Stimulated activated CD4-positive, alpha-beta T cell treated with anti-CD3 and anti-CD28 coated beads, Interleukin-4, amount 100 ng/mL, for 4 hours (primary cell): Measurements from ENCODE around the gene ACY1.

Source experiments
- DNase-seq, 2 experiments: peaks; one replicate each; pipeline ENCODE4 v3.0.0-alpha.2; 2020

ACY1 gene

DNA sequence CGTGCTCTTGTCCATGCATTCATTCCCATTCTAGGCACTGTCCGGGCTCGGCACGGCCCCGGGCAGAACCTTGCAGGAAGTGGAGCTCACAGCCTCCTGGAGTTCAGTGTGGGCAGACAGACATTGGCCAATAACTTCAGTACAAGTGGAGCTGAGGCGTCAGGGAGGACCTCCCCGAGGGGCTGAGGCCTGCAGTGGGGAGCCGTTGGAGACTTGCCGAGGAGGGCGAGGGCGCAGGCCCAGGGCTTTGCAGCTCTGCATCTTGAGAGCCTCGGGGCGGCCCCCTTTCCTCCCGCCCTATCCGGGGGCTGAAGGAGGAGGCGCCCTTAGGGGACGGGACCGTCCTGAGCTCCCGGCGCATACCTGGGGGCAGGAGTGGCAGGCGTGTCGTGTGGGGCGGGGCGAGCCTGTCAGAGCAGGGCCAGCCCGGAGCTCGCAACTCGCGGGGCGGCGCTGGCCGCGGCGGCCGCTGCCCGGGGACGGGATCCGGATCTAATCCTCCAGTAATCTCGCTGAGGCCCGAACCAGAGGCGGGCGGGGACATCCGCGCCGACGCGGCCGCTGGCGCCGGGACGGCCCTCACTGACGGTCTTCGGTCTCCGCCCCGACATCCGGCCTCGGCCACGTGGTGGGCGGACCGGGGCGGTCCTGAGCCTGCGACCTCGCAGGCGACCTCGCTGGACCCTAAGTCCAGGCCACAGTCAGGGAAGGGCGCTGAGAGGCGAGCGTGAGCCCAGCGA lies at the start of gene ACY1:
Gene ACY1 (plus strand): TSS at position 698 of the 740 bp plus-strand sequence. CDS start 530 bp downstream, outside the sequence.
- peak; percentile 73 to 75 for DNase-seq

DNA sequence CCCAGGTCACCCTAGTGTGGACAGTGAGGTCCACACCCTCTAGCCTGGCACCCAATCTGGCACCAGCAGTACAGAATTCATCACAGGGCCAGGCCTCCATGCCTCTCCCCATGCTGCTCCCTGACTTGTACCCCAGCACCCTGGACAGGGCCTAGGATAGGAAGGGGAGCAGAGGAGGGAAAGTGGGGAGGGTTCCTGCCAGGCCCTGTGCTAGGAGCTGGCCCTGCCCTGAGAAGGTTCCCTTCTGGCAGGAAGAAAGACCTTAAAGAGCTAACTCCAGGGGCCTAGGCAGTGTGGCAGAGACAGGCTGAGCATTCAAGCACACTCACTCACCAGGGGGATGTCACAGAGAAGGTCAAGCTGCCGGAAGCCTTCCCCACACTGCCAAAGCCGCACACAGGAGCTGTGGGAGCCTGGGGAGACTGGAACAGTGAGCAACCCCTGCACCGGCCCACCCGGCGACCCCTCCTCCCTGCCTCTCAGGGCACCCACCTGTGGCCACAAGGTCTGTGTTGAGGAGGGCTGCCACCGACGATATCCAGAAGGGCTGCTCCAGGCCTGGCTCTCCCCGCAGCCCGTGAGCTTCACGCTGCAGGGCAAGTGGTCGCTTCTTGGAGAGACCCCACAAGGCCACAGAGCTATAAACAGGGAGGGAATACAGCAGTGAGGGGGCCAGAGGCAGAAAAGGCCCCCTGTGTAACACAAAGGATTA lies 49.0 kb upstream of the ACY1 start:
- no peak for DNase-seq

DNA sequence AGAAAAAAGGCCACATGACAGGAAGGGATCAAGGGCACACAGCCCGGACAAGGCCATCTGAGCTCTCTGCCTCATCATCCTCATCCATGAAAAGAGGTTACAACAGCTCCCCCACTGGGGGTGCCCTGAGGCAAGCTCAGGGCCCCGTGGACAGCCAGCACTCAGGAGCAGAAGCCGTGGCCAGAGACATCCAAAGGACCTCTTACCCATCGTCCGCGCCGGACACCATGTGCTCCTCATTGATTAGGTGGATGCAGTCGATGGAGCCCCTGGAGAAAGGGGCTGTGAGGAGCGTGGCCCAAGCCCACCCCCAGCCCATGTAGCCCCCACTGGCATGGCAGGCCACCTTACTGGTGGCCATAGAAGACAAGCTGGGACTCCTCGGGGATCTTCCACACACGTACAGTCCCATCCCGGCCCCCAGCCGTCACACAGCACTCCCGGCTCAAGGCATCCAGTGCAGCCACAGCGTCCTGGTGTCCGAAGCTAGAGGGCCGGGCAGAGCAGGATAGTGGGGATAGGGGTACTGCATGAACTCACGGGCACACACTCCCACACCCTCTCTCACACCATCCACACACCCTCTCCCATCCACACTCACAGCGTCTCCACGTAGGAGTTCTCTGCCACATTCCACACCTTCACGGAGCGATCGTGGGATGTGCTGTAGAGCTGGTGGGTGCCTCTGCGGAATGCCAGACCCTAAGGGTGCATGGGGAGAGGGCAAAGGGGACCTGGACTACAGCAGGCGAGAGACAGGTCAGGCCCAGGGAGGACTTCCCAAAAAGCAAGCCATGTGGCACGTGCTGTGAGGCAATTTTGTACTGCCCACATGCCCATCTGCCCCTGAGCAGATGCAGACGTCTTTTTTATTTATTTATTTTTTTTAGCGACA lies 48.1 kb upstream of the ACY1 start:
- no peak for DNase-seq

DNA sequence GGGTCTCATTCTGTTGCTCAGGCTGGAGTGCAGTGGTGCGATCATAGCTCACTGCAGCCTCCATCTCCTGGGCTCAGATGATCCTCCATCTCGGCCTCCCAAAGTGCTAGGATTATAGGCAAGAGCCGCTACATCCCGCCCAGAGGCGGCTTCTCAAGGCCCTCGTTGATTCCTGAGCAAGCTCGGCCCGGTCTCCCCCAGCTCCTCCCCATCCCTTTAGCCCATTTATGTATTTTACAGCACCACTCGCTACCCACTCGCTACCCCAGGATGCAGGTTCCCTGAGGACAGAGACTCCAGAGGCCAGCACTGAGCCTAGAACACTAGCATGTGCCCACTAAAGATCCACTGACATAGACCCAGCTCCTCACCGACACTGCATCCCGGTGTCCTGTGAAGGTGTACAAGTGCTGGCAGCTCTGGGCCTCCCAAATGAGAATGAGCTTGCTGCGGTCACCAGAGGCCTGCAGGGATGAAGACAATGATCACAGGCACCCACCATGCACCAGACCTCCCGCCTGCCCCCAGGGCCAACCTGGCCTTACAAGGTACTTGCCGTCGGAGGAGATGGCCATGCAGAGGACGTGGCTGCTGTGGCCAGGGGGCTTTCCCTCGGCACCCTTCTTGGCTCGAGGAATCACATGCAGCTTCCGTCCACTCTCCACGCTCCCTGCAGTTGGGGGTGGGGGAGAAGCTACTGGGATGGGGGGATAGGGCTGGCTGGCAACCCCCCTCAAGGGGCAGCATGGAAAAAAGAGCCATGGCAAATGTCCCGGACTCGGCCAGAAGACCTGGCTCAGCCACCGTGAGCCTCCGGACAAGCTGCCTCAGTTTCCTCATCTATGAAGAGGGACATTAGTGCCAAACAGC lies 47.2 kb upstream of the ACY1 start:
- no peak for DNase-seq

DNA sequence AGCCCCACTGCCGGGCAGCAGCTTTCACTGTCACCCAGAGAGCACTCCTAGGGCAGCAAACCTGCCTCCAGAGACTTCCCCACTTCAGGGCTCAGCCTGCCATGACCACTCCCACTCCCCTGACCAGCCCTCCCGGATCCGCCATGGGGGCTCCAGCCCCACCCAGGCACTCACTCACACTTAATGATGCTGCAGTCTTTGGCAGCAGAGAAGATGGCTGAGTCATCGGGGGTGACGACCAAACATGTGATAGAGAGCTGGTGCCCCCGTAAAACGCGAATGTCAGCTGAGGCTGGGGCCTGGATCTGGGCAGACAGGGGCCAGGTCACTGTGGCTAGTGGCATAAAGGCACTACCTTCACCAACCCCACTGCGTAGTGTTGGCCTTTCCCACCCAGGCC lies 46.3 kb upstream of the ACY1 start:
- no peak for DNase-seq

DNA sequence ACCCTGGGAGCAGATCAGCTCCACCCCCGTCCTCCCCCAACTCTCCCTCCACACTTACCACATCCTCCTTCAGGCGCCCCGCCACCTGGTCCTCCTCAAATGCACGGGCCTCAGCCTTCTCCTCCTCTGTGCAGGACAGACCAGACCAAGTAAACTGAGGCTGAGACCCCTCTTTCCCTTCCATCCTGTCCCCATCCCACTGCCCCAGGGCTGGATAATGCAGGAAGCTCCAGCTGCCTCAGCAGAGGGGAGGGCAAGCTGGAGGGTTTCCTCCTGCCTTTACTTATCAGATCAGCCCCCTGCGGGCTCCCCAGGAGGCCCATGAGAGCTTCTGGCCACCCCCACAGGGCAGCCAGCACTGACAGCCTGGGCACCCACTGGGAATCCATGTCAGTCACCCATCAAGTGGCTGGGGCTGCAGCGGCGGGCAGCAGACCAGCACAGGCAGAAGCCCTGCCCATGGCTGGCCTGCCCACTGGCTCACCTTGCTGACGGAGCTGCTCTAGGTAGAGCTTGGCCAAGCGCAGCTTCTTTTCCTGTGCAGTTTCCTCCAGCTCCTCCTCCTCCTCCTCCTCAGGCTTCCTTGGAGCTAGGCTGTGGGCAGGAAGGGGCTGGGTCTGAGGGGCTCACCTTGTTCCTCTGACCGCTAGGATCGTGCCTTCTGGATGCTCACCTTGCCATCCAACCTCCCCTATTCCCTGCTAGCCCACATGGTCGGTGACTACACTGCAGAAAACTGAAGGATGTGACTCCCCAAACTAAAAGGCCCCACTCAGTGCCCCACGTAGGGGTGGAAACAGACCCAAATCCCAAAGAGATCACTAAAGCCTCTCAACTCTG lies 45.5 kb upstream of the ACY1 start:
- no peak for DNase-seq

DNA sequence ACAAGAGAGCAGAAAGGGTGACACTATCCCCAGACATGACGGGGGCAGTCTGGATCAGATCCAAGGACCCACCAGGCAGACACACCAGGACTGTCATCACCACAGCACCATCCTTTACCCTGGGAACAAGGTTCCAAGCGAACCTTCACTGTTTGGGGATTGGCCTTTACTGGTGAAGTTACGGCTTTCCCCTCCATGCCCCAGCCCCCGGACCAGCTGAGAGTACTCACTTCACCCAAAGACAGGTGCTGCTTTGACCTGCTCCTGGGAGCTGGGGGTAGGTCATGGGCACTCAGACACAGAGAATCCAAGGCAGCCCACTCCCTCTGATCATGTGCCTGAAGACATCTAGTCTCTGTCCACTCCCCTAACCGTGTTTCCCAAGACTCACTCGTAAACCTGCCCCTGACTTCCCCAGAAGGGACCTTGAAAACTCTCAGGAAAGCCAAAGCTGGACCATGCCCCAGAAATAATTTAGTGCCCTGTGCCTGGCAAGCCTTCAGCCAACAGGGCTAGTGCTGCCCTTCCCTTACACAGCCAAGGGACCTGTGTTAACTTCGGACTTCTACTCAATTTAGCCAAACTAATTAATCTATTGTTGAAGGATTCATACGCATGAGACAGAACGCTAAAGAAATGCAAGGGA lies 44.4 kb upstream of the ACY1 start:
- no peak for DNase-seq

DNA sequence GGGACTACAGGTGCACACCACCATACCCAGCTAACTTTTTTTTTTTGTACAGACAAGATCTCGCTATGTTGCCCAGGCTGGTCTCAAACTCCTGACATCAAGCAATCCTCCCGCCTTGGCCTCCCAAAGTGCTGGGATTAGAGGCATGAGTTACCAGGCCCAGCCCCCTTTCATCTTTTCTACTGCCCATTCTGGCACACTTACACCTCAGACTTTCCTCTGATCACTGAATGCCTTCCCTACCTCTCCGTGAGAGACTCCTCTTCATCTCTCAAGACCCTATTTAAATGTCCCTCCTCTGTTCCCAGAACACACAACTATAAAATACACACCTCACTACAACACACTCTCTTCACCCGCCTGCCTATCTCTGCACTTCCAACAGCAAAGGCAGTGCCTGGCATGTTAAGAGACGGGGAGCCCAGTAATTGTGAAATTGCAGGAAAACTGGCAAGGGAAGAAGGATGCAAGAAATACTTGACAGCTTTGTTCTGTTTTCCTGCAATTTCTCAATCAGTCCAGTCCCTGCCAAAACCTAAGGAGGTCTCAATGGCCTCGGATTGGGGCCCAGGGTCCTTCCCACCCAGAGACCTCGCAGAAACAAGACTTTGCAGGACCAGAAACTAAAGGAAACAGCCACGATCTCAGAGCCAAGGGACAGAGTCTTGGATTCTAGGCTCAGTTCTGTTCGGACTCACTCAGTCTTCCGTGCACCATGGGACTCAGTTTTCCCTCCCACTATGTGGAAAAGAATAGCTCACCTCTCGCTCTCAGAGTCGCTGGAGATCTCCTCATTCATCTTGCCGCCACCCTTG lies 42.5 kb upstream of the ACY1 start:
- DNase-seq = no peak

DNA sequence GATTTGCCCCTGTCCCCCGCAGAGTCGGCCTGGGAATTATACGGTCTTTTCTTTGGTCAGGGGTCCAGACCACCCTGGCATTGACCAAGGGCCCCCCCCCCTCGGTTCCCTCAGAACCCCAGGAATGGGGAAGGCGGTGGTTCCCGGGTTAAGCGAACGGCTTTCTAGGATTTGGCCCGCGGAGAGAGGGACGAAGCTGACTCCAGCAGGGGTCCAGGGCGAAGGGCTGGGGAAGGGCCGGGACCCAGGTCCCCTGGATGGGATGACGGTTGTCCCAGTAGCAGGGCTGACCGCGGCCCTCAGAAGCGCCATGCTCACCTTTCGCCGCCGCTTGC lies 41.9 kb upstream of the ACY1 start:
- DNase-seq = no peak

DNA sequence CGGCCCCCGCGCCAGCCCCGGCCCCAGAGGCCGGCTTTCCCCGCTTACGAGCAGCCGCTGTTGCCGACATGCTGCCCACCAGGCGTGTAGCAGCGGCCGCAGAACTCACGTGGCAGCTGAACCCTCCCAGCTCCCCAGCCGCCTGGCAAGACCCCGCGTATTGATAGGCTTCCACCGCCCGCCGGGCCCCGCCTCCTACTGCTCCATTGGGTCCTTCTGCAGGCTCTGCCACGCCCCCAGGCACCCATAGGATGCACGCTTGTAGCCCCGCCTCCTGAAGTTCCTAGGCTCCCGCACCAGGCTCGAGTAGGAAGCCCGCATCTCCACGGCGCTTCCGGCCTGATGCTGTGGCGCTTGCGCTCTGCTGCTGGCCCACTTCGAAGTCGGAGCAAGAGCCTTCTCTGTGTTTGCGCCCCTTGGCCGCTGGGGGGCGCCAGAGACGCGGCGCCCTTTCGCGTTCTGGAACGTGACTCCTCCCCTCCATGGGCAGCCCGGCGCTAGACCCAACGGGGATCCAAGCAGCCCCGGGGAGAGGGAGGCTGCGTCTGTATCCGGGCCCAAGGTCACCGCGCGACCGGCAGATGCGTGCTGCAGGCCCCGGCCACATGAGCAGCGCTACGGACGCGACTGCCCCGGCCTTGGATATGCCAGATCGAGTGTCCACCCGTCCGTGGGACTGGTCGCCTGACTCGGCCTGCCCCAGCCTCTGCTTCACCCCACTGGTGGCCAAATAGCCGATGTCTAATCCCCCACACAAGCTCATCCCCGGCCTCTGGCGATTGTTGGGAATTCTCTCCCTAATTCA lies 41.3 kb upstream of the ACY1 start, which contains the start of the genes PARP3 and RRP9:
Gene PARP3 (plus strand): TSS at position 566 of the 805 bp plus-strand sequence. CDS start 993 bp downstream, outside the sequence.
Gene RRP9 (minus strand): TSS at position 107 of the 805 bp plus-strand sequence. CDS start 37 bp downstream, at position 70.
- peak; percentile 99 to 100 for DNase-seq

DNA sequence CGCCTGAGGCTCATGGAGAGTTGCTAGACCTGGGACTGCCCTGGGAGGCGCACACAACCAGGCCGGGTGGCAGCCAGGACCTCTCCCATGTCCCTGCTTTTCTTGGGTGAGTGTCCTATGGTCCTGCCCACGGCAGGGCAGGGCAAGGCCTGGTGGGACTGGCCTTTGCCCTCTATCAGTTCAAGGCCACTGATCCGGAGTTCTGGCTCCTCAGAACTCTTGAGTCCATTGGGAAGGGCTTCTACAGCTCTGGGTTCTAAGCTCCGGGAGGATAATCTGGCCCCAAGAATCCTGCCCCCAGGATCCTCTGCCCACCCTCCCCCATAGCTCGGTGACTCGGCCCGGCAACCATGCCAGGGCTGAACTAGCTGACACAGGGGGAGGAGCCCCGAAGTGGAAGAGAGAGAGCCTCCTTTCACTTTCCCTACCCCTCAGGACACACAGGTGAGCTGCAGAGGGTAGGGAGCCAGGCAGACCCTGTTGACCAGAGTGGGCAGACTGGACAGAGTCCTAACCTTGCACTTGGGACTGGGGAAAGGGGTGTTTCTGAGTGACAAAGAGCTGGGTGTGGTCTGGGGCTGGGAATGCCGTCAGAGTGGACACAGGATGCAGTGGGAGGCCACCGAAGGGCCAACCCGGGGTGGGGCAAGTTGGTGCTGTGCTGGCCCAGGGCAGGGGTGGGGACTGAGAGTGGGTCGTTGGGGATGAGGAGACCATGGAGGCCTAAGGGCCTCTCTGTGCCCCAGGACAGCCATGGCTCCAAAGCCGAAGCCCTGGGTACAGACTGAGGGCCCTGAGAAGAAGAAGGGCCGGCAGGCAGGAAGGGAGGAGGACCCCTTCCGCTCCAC lies 40.5 kb upstream of the ACY1 start:
- peak; percentile 56 to 72 for DNase-seq

DNA sequence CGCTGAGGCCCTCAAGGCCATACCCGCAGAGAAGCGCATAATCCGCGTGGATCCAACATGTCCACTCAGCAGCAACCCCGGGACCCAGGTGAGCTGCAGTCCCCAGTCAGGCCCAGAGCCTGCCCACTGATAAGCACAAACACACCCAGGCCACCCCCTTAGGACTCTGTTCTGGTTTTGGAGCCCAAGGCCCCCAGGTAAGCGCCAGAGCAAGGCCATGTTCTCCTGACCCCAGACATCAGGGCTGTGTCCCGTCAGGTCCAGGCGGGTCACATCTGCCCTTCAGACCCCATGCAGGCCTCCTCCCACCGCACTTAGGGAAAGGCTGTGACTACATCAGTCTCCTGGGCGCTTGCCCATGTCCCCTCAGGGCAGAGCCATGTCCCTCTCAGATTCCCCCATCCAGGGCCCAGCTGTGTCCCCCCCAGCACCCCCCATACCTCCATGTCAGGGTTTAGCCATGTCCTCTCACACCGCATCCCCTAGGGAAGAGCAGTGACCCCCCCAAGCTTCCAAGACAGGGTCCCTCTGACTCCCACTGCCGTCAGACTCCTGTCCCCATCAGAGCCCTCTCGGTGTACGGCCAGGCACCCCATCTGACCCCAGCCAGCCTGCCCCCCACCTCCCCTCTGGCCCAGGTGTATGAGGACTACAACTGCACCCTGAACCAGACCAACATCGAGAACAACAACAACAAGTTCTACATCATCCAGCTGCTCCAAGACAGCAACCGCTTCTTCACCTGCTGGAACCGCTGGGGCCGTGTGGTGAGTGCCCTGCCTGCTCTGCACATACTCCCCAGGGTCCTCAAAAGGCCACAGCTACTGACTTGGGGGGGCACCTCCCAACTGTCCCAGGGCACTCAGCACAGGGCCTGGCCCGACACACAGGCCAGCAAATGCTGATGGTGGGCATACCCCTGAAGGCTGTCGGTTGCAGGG lies 39.6 kb upstream of the ACY1 start:
- no peak for DNase-seq

DNA sequence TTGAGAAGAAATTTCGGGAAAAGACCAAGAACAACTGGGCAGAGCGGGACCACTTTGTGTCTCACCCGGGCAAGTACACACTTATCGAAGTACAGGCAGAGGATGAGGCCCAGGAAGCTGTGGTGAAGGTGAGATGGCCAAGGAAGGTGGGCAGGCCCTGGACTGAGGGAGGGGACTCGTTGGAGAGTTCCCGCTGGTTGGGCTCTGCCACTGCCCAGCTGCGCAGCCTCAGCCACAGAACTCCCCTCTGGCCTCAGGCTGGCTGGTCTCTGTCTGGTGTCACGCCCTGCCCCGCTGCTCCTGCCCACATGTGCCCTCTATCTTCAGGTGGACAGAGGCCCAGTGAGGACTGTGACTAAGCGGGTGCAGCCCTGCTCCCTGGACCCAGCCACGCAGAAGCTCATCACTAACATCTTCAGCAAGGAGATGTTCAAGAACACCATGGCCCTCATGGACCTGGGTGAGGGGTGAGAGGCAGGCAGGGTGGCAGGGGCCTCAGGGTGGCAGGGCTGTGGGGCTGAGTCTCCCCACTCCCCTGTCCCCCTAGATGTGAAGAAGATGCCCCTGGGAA lies 38.8 kb upstream of the ACY1 start:
- no peak for DNase-seq

DNA sequence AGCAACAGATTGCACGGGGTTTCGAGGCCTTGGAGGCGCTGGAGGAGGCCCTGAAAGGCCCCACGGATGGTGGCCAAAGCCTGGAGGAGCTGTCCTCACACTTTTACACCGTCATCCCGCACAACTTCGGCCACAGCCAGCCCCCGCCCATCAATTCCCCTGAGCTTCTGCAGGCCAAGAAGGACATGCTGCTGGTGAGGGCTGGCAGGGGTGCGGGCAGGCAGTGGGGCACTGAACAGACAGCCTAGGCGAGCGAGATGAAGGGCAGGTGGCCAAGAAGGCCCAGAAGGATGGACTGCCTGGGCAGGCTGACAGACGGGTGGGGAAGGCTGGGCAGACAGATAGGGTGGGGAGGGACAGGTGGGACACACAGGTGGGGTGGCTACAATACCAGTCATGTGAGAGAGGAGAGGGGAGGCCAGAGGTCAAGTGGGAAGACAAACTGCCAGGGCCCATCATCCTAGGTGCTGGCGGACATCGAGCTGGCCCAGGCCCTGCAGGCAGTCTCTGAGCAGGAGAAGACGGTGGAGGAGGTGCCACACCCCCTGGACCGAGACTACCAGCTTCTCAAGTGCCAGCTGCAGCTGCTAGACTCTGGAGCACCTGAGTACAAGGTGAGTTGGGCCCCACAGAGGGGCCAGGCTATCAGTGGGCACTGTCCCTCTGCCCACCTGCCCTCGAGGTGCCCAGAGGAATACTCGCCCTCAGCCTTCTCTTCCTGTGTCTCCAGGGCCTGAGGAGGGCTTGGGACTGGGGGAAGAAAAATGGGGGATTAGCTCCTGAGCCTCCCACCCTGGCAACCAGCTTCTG lies 38.1 kb upstream of the ACY1 start:
- no peak for DNase-seq

DNA sequence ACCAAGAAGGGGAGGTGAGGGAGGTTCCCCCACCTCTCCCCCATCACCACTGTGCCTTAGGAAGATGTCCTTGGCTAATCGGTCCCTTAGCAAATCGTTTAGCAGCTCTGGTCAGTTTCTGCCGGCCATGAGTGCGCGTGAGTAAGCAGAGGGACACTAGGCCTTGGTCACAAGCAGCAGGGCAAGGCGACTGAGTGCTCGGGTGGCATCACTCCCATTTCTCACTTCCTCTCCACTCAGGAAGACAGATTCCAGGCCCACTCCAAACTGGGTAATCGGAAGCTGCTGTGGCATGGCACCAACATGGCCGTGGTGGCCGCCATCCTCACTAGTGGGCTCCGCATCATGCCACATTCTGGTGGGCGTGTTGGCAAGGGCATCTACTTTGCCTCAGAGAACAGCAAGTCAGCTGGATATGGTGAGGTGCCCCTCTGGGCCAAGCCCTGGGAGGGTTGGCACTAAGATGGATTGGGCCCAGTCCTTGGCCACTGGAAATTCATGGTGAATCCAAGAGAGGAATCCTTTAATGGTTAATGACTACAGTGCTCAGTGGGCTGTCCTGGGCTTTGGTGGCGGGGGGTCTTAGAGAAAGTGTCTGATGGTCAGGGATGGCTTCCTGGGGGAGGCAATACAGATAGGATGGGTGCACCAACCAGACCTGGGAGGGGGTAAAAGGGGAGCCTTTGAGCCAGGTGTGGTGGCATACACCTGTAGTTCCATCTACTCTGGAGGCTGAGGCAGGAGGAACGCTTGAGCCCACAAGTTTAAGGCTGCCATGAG lies 37.2 kb upstream of the ACY1 start:
- DNase-seq = no peak
